Hepatic stellate cell (primary cell): ENCODE measurements around the gene POU5F1.
A peak's percentile ranks its signal among the peaks of the same experiment; 100 is the strongest.

Source experiments
- DNase-seq: peaks from one replicate; pipeline ENCODE4 v3.0.0; 2011; ENCODE audit warnings: low spot score

POU5F1 gene

DNA sequence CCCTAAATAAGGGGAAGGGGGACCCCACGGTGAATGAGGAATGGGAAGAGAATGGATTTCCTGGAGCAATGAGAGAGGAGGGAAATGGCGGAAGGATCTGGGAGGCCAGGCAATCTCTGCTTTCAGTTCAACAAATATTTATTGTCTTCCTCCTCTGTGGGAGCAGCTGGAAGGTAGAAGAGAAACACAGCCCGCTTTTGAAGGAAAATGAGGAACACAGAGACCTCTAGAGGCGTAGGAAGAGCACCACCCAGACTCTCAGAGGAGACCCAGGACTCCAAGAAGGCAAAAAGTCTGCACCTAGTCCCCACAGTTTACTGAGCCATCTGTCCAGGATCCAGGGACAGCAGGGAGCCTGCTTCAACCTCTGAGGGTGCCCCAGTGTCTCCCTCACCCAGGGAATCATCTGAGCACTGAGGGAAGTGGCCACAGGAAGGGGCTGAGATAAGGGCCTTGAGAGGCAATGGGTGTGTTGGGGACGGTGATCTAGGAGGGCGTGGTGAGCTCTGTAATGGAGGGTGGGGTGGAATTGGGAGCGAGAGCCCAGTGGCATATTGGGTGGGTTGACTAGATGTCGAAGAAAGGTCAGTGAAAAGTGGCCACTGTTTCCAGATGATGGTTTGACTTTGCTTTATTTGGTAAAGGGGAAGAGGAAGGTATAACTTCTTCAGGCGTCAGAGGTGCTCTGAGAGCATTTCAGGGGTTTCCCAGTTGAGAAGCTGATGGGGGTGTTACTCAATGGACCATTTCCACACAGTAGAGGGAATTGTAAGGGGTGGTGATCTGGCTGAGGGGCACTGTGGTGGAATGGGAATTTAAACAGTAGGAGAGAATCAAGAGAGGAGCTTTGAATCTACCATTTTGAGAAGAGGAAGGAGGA is 55.3 kb downstream of the POU5F1 start:
- peak; percentile 49 for DNase-seq

DNA sequence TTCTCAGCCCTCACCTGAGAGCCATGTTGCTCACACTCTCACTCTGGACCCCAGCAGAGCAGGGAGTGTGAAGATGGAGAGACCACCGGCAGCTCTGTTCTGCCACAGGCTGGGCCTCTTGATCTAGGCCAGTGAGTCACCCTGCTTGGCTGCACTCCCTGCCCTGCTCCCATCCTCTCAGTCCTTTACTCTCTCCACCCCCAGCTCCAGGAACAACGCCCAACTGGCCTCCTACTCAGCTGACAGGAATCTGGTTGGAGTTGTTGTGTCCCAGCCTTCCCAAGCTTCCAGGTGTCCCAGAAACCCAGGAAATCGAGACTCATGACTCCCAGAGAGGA is 56.0 kb downstream of the POU5F1 start, which contains the start of gene PSORS1C1:
TSS of gene PSORS1C1 (plus strand) at position 260 of the 338 bp plus-strand sequence. CDS start 14,833 bp downstream, outside the sequence.
- DNase-seq = peak; percentile 95
